GM12878 (cell line): ENCODE results near the gene HCN4. TPM values are rescaled to one million over a fixed set of nuclear protein-coding genes. Genes with fewer than 3 reads are reported as not detected.

ENCODE experiments used
- ATAC-seq: fragments of 200-7000 bp; cut with Tn5 transposase; 3 replicates; pipeline ENCODE4 v1.9.1; 2020; ENCODE audit warnings: mild to moderate bottlenecking, moderate library complexity
- BruUV-seq: library from RNA; stranded (reverse); fragments of 400-500 nt; replicated peaks from 2 replicates; lab custom pipeline; 2021; lab: Mats Ljungman, UMichigan
- CTCF ChIA-PET: fragments of 300-600 bp; sonication (Branson Sonifier 250); formaldehyde crosslinking; extraction: SDS; loops from one replicate; lab custom pipeline; 2021; ENCODE audit warnings: inconsistent platforms; lab: Yijun Ruan, JAX
- POLR2A ChIA-PET: fragments of 350-600 bp; formaldehyde crosslinking; extraction: SDS; loops from one replicate; lab custom pipeline; 2021; ENCODE audit warnings: inconsistent platforms; lab: Charles Lee
- RAD21 ChIA-PET: fragments of 300-600 bp; sonication (Branson Sonifier 250); formaldehyde crosslinking; loops from one replicate; lab custom pipeline; 2023; ENCODE audit warnings: antibody characterized with exemption; ENCODE audit not compliant: unreplicated experiment; lab: Charles Lee
- SMC1A ChIA-PET: fragments of 300-600 bp; sonication (Branson Sonifier 250); formaldehyde crosslinking; loops from one replicate; lab custom pipeline; 2023; ENCODE audit not compliant: unreplicated experiment, uncharacterized antibody; lab: Charles Lee
- DNase-seq: peaks from one replicate; pipeline ENCODE4 v3.0.0-alpha.2; 2011; ENCODE audit warnings: low read depth, low spot score
- FAIRE-seq: peaks from 3 replicates; lab custom pipeline; 2011; peaks lifted over from hg19 to GRCh38; lab: Jason Lieb, UNC
- H2AFZ ChIP-seq: 2 replicates; pipeline ENCODE4 v1.6.0; 2011; ENCODE audit warnings: low read depth, low read length, control low read depth; ENCODE audit not compliant: control insufficient read depth
- H3K27ac ChIP-seq: 2 replicates; pipeline ENCODE4 v1.5.1; 2011; ENCODE audit warnings: control low read depth; ENCODE audit not compliant: control insufficient read depth, insufficient read depth
- H3K27me3 ChIP-seq, 2 experiments: replicated peaks in 1 of 2; 2 replicates each; pipeline versions ENCODE4 v1.6.0 to v1.6.1; 2011; ENCODE audit warnings: low read length in 1 of 2; ENCODE audit not compliant: control insufficient read depth in 2 of 2, insufficient read depth in 2 of 2
- H3K36me3 ChIP-seq, 2 experiments: 2 replicates each; pipeline ENCODE4 v1.5.1; 2011; ENCODE audit warnings: low read length in 1 of 2; ENCODE audit not compliant: control insufficient read depth in 2 of 2, insufficient read depth in 2 of 2
- H3K4me1 ChIP-seq: 2 replicates; pipeline ENCODE4 v1.6.1; 2011; ENCODE audit warnings: mild to moderate bottlenecking, low read length, moderate library complexity, mixed read lengths; ENCODE audit not compliant: control insufficient read depth, insufficient read depth
- H3K4me2 ChIP-seq: 2 replicates; pipeline ENCODE4 v1.6.0; 2011; ENCODE audit warnings: control low read depth; ENCODE audit not compliant: control insufficient read depth, insufficient read depth
- H3K4me3 ChIP-seq: fragments of 200-600 bp; sonication (generic); 2 replicates; pipeline ENCODE4 v1.5.1; 2016
- H3K79me2 ChIP-seq: 2 replicates; pipeline ENCODE4 v1.6.0; 2011; ENCODE audit warnings: low read length; ENCODE audit not compliant: control insufficient read depth, insufficient read depth
- H3K9ac ChIP-seq: 2 replicates; pipeline ENCODE4 v1.8.0; 2011; ENCODE audit warnings: low read length, control low read depth, mixed read lengths; ENCODE audit not compliant: control insufficient read depth, insufficient read depth
- H3K9me3 ChIP-seq: replicated peaks from 3 replicates; pipeline ENCODE4 v1.5.1; 2011; ENCODE audit warnings: mild to moderate bottlenecking, low read length; ENCODE audit not compliant: control insufficient read depth, insufficient read depth
- H4K20me1 ChIP-seq: 2 replicates; pipeline ENCODE4 v1.6.0; 2011; ENCODE audit not compliant: control insufficient read depth, insufficient read depth
- CBX3 ChIP-seq: fragments of 200-600 bp; sonication (generic); IDR thresholded peaks from 2 replicates; pipeline ENCODE4 v1.6.1; 2016; ENCODE audit warnings: low read depth, borderline replicate concordance
- CEBPZ ChIP-seq: fragments of 150-350 bp; IDR thresholded peaks from 2 replicates; pipeline ENCODE4 v1.6.1; 2016; ENCODE audit warnings: low read depth, low read length
- PKNOX1 ChIP-seq: fragments of 450-650 bp; IDR thresholded peaks from 2 replicates; pipeline ENCODE4 v1.6.1; 2016; ENCODE audit warnings: mild to moderate bottlenecking
- WGBS: methylation state at CpG from one replicate; pipeline ENCODE4 v1.1.6; 2016; ENCODE audit warnings: low lambda C conversion rate; ENCODE audit not compliant: insufficient replicate concordance, insufficient coverage; ENCODE audit errors: missing lambda C conversion rate; 5-methylcytosine and 5-hydroxymethylcytosine counted together
- in situ Hi-C: fragments of 300-500 bp; cut with MboI; formaldehyde crosslinking; loops from 9 replicates; pipeline ENCODE4 v1.14.3; 2018; ENCODE audit warnings: mixed read lengths
- intact Hi-C: fragments of 100-400 bp; cut with micrococcal nuclease; formaldehyde crosslinking; loops from one replicate; pipeline ENCODE4 v1.14.2; 2022; ENCODE audit not compliant: unreplicated experiment
- polyA plus RNA-seq, 11 experiments: library from polyadenylated mRNA; depleted of rRNA in 4 of 11; unstranded in 6 of 11; stranded (reverse) in 5 of 11; fragments of >200 nt; fragmentation: Nextera tagmentation in 4 of 11; fragmentation: Illumina TruSeq in 1 of 11; extraction: Ambion mirVana in 4 of 11; extraction: Trizol in 1 of 11; gene quantifications; 1 replicate in 1 of 11; 2 replicates in 10 of 11; pipeline versions ENCODE4 v1.2.1 to v1.2.3, GENCODE V29; 2011 to 2016; ENCODE audit warnings: inconsistent platforms in 2 of 11, missing spikeins in 2 of 11, low read depth in 1 of 11
- total RNA-seq, 4 experiments: library from RNA; depleted of rRNA in 3 of 4; stranded (reverse); fragments of >200 nt in 3 of 4; fragmentation: Illumina TruSeq in 1 of 4; extraction: Trizol in 1 of 4; gene quantifications; 2 replicates each; pipeline versions ENCODE4 v1.2.1 to v1.2.3, GENCODE V29; 2013 to 2021

The HCN4 gene
- total and polyA plus RNA-seq, 10 of the 15 experiments (the other 5 are each of a cell fraction or from before 2014, with no cell fraction given): 0.03 to 0.10 TPM; not detected in 8

GRCh38 chr15:73296609-73297353 lies 72.0 kb downstream of the HCN4 start (continued):
- TF ChIP-seq CEBPZ: no peak

- Histone ChIP-seq H3K9ac (no peak overlapping the region), H2AFZ (no peak overlapping the region), H3K27ac (no peak overlapping the region), H3K4me3 (no peak overlapping the region), H3K36me3 (no peaks in the 10 kb centered on the region), H3K79me2 (no peaks in the 10 kb centered on the region), H3K9me3 (no peaks in the 10 kb centered on the region), H3K4me1 (no peaks in the 10 kb centered on the region), H4K20me1 (no peaks in the 10 kb centered on the region)
- POLR2A ChIA-PET: no interaction called here
- WGBS: 44% methylated on average over 6 of the region's 6 CpGs
- RAD21 ChIA-PET: no interaction called here
- ATAC-seq (no peak), DNase-seq (no peak)
- CTCF ChIA-PET: no interaction called here
- intact Hi-C loops: no loop called here
- in situ Hi-C loops: no loop called here
- SMC1A ChIA-PET: interaction anchor here (0.6 to 1.1 kb wide), 2 partner anchors 52 to 338 kb away, joined by 3 read pairs; no protein-coding TSS in a partner anchor
- BruUV-seq: no TSS peak
- TF ChIP-seq CBX3 (no peak), PKNOX1 (no peak)
- TF ChIP-seq, all 136 proteins: peak for 0
- no peak for FAIRE-seq
- Histone ChIP-seq H3K4me2 (no peak overlapping the region), H3K27me3 (no peaks in the 10 kb centered on the region; a peak in 2 of 4 replicates)
Measured at GRCh38 chr15:73295630-73296286, 73.0 kb downstream of the HCN4 start.
